Body of pancreas (tissue), 4 donors: ENCODE measurements around the gene MROH7.

Experiments used
- CTCF ChIP-seq, 7 experiments: fragments of 450-650 bp in 4 of 7; fragments of 200-600 bp in 3 of 7; sonication (generic) in 3 of 7; IDR thresholded peaks; one replicate each; pipeline ENCODE4 v1.5.1; 2016 to 2019; ENCODE audit warnings: antibody characterized with exemption in 7 of 7
- POLR2A ChIP-seq, 3 donors: fragments of 450-650 bp; IDR thresholded peaks; one replicate each; pipeline ENCODE4 v1.6.1; 2016; ENCODE audit warnings: antibody characterized with exemption in 3 of 3, mild to moderate bottlenecking in 2 of 3

GRCh38 chr1:54668567-54668966, 27.0 kb downstream of the MROH7 start:
- TF ChIP-seq CTCF (IDR thresholded peaks at IDR 0.05) (no peak), POLR2A (IDR thresholded peaks at IDR 0.05) (no peak)
